Measurements from ENCODE around the gene ARAP2. TPM values are rescaled to one million over a fixed set of nuclear protein-coding genes. Genes with fewer than 3 reads are reported as not detected.

ARAP2 gene
- polyA plus RNA-seq, 1 donor (not counting 4 experiments of a cell fraction or from before 2014, with no cell fraction given): 9.3 TPM

DNA sequence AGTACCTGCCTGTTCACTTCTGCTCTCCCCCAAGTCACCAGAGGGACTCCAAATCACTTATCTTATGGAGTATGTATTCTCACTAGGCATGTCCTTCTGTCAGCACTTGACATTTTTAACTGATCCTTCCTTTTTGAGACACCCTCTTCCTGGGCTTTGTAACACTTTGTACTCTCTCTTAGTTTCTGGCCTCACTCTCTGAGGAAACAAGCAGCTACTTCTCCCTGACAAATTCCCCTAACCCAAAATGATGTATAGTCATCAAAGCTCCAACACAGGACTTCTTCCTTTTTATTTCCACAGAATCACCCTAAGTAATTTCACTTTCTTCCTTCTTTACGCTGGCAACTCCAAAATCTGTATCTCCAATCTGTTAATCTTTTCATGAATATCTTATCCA is 101.8 kb downstream of the ARAP2 start:
- Histone ChIP-seq H3K9ac (ENCODE audit: control insufficient read depth, extremely low read depth, insufficient read depth, low read length) (no peak overlapping the region), H4K20me1 (ENCODE audit: control insufficient read depth, extremely low read depth, insufficient read depth, low read length) (no peaks in the 10 kb centered on the region), H3K9me3 (ENCODE audit: control insufficient read depth, low read depth, low read length) (no peaks in the 10 kb centered on the region), H2AFZ (ENCODE audit: control insufficient read depth, low read length) (no peak overlapping the region), H3K4me2 (ENCODE audit: control insufficient read depth, extremely low read depth, insufficient read depth, low read depth, low read length) (no peak overlapping the region), H3K9me1 (ENCODE audit: control insufficient read depth, extremely low read depth, insufficient read depth, low read length) (no peaks in the 10 kb centered on the region), H3K27ac (ENCODE audit: control insufficient read depth, insufficient read depth, low read length) (no peak overlapping the region), H3K4me3 (ENCODE audit: control insufficient read depth in 2 of 3, extremely low read depth in 1 of 3, insufficient read depth in 2 of 3, low read depth in 1 of 3, low read length in 3 of 3) (no peak overlapping the region), H3K79me2 (ENCODE audit: control insufficient read depth, insufficient read depth, low read length) (no peaks in the 10 kb centered on the region), H3K27me3 (ENCODE audit: control insufficient read depth, extremely low read depth, insufficient read depth, low read length) (no peaks in the 10 kb centered on the region), H3K36me3 (ENCODE audit: control insufficient read depth in 2 of 2, extremely low read depth in 1 of 2, insufficient read depth in 2 of 2, low read length in 2 of 2) (no peaks in the 10 kb centered on the region), H3K4me1 (ENCODE audit: control insufficient read depth, extremely low read depth, insufficient read depth, low read length) (peaks cover 8% of the 10 kb centered on the region)
- TF ChIP-seq CTCF (optimal IDR thresholded peaks at IDR 0.05 in 1 of 3, IDR thresholded peaks at IDR 0.05 in 1 of 3, conservative IDR thresholded peaks at IDR 0.05 in 1 of 3; ENCODE audit: extremely low read depth in 1 of 3, insufficient read depth in 2 of 3, low read length in 3 of 3) (no peak), EZH2 (IDR thresholded peaks at IDR 0.05; ENCODE audit: low read length) (no peak)
- dilution Hi-C loops (cut with MboI; ENCODE audit: extremely low pct_ligation_motif_present, low sequenced_read_pairs): no loop called here
- DNase-seq (ENCODE audit: low read depth, low spot score): no peak
- no peak for FAIRE-seq

- H3K4me2 ChIP-seq (ENCODE audit: control insufficient read depth, extremely low read depth, insufficient read depth, low read depth, low read length): no peak overlapping the region
- H3K36me3 ChIP-seq (ENCODE audit: control insufficient read depth in 2 of 2, extremely low read depth in 1 of 2, insufficient read depth in 2 of 2, low read length in 2 of 2): no peaks in the 10 kb centered on the region
- no peaks in the 10 kb centered on the region for H3K9me3 ChIP-seq (ENCODE audit: control insufficient read depth, low read depth, low read length)
- H3K4me1 ChIP-seq (ENCODE audit: control insufficient read depth, extremely low read depth, insufficient read depth, low read length): peaks cover 8% of the 10 kb centered on the region
- FAIRE-seq (no peak), DNase-seq (ENCODE audit: low read depth, low spot score) (no peak)
- TF ChIP-seq EZH2 (IDR thresholded peaks at IDR 0.05; ENCODE audit: low read length) (no peak), CTCF (optimal IDR thresholded peaks at IDR 0.05 in 1 of 3, IDR thresholded peaks at IDR 0.05 in 1 of 3, conservative IDR thresholded peaks at IDR 0.05 in 1 of 3; ENCODE audit: extremely low read depth in 1 of 3, insufficient read depth in 2 of 3, low read length in 3 of 3) (no peak)
- H2AFZ ChIP-seq (ENCODE audit: control insufficient read depth, low read length): no peak overlapping the region
- no peaks in the 10 kb centered on the region for H4K20me1 ChIP-seq (ENCODE audit: control insufficient read depth, extremely low read depth, insufficient read depth, low read length)
- H3K27me3 ChIP-seq (ENCODE audit: control insufficient read depth, extremely low read depth, insufficient read depth, low read length): no peaks in the 10 kb centered on the region
- H3K9ac ChIP-seq (ENCODE audit: control insufficient read depth, extremely low read depth, insufficient read depth, low read length): no peak overlapping the region
- dilution Hi-C loops (cut with MboI; ENCODE audit: extremely low pct_ligation_motif_present, low sequenced_read_pairs): no loop called here
- H3K4me3 ChIP-seq (ENCODE audit: control insufficient read depth in 2 of 3, extremely low read depth in 1 of 3, insufficient read depth in 2 of 3, low read depth in 1 of 3, low read length in 3 of 3): no peak overlapping the region
- no peaks in the 10 kb centered on the region for H3K9me1 ChIP-seq (ENCODE audit: control insufficient read depth, extremely low read depth, insufficient read depth, low read length)
- no peak overlapping the region for H3K27ac ChIP-seq (ENCODE audit: control insufficient read depth, insufficient read depth, low read length)
- H3K79me2 ChIP-seq (ENCODE audit: control insufficient read depth, insufficient read depth, low read length): no peaks in the 10 kb centered on the region
Observed at GRCh38 chr4:36141186-36141585, 103.1 kb downstream of the ARAP2 start.

Data from keratinocyte (primary cell).